K562 (cell line): ENCODE measurements around the gene CXCR2. TPM values are rescaled to one million over a fixed set of nuclear protein-coding genes. Genes with fewer than 3 reads are reported as not detected.

ENCODE experiments used
- ATAC-seq: fragments of 200-7000 bp; cut with Tn5 transposase; 3 replicates; pipeline ENCODE4 v1.9.1; 2020; ENCODE audit warnings: moderate library complexity
- BruUV-seq: library from RNA; stranded (reverse); fragments of 400-500 nt; replicated peaks from 2 replicates; lab custom pipeline; 2021; lab: Mats Ljungman, UMichigan
- CTCF ChIA-PET: fragments of 300-600 bp; formaldehyde crosslinking; extraction: SDS; loops from one replicate; lab custom pipeline; 2021; ENCODE audit warnings: low intra/inter-chr PET ratio; lab: Yijun Ruan, JAX
- POLR2A ChIA-PET: fragments of 300-600, 350-650 bp; sonication (Branson Sonifier 250); formaldehyde crosslinking; extraction: SDS; loops from one replicate; lab custom pipeline; 2021; ENCODE audit warnings: antibody characterized with exemption, inconsistent platforms; lab: Yijun Ruan, JAX
- DNase-seq, 4 experiments: peaks; one replicate each; pipeline versions ENCODE4 v3.0.0 to v3.0.0-alpha.2; 2011 to 2018; ENCODE audit warnings: low spot score in 3 of 4, mixed read lengths in 3 of 4; ENCODE audit errors: extremely low read depth in 1 of 4
- FAIRE-seq: peaks from 2 replicates; lab custom pipeline; 2011; peaks lifted over from hg19 to GRCh38; lab: Jason Lieb, UNC
- H2AFZ ChIP-seq: 2 replicates; pipeline ENCODE4 v1.6.0; 2011; ENCODE audit warnings: low read depth, low read length, control low read depth, inconsistent platforms
- H3K27ac ChIP-seq: fragments of 200-600 bp; 3 replicates; pipeline ENCODE4 v1.8.0; 2011; ENCODE audit warnings: low read depth, mild to moderate bottlenecking, control low read depth, inconsistent platforms, low read length, moderate library complexity, mixed read lengths; ENCODE audit errors: extremely low read depth
- H3K27me3 ChIP-seq, 2 experiments: fragments of 300-600 bp in 1 of 2; 2 replicates in 1 of 2; 3 replicates in 1 of 2; pipeline versions ENCODE4 v1.6.0 to v1.8.0; 2011; ENCODE audit warnings: inconsistent platforms in 2 of 2, low read length in 2 of 2, mild to moderate bottlenecking in 1 of 2, mixed read lengths in 1 of 2, moderate library complexity in 1 of 2; ENCODE audit not compliant: control insufficient read depth in 2 of 2, insufficient read depth in 2 of 2
- H3K36me3 ChIP-seq: fragments of 300-600 bp; 3 replicates; pipeline ENCODE4 v1.8.0; 2011; ENCODE audit warnings: mild to moderate bottlenecking, low read length, inconsistent platforms; ENCODE audit not compliant: control insufficient read depth, insufficient read depth
- H3K4me1 ChIP-seq, 2 experiments: fragments of 200-600 bp in 1 of 2; replicated peaks in 1 of 2; 2 replicates in 1 of 2; 3 replicates in 1 of 2; pipeline versions ENCODE4 v1.5.1 to v1.8.0; 2011; ENCODE audit warnings: inconsistent platforms in 2 of 2, low read length in 2 of 2, mild to moderate bottlenecking in 1 of 2, mixed read lengths in 1 of 2, moderate library complexity in 1 of 2; ENCODE audit not compliant: control insufficient read depth in 2 of 2, insufficient read depth in 2 of 2
- H3K4me2 ChIP-seq: 2 replicates; pipeline ENCODE4 v1.6.1; 2011; ENCODE audit warnings: low read length, control low read depth, inconsistent platforms, mixed read lengths; ENCODE audit not compliant: insufficient read depth
- H3K4me3 ChIP-seq: fragments of 200-600 bp; sonication (generic), shearing (Covaris generic); 2 replicates; pipeline ENCODE4 v1.5.1; 2016; ENCODE audit warnings: control low read depth, inconsistent platforms
- H3K79me2 ChIP-seq: fragments of 200-600 bp; 3 replicates; pipeline ENCODE4 v1.8.0; 2011; ENCODE audit warnings: low read length, inconsistent platforms; ENCODE audit not compliant: control insufficient read depth, insufficient read depth
- H3K9ac ChIP-seq, 2 experiments: 2 replicates each; pipeline versions ENCODE4 v1.6.0 to v1.6.1; 2011; ENCODE audit warnings: low read depth in 2 of 2, low read length in 2 of 2, control low read depth in 1 of 2, inconsistent platforms in 1 of 2, mild to moderate bottlenecking in 1 of 2, mixed read lengths in 1 of 2; ENCODE audit not compliant: insufficient read depth in 1 of 2
- H3K9me1 ChIP-seq: one replicate; pipeline ENCODE4 v1.6.0; 2011; ENCODE audit warnings: inconsistent platforms, mild to moderate bottlenecking, low read length, moderate library complexity; ENCODE audit not compliant: control insufficient read depth, insufficient read depth
- H3K9me3 ChIP-seq: replicated peaks from 2 replicates; pipeline ENCODE4 v1.5.1; 2011; ENCODE audit warnings: low read depth, low read length, inconsistent platforms; ENCODE audit not compliant: control insufficient read depth, insufficient read depth
- H4K20me1 ChIP-seq: replicated peaks from 2 replicates; pipeline ENCODE4 v1.6.1; 2011; ENCODE audit warnings: low read length, inconsistent platforms, mixed read lengths; ENCODE audit not compliant: control insufficient read depth, insufficient read depth
- ARNT ChIP-seq, 2 experiments: fragments of 450-650 bp; IDR thresholded peaks; 2 replicates each; pipeline ENCODE4 v1.6.1; 2016; ENCODE audit warnings: mild to moderate bottlenecking in 1 of 2
- CREM ChIP-seq: IDR thresholded peaks from 2 replicates; pipeline ENCODE4 v1.6.1; 2014; ENCODE audit warnings: antibody characterized with exemption, low read depth
- ETV5 ChIP-seq: sonication (generic); formaldehyde crosslinking; IDR thresholded peaks from 2 replicates; pipeline ENCODE4 v1.4.0; 2020; ENCODE audit warnings: low read depth, mild to moderate bottlenecking, missing genetic modification reagents
- HDAC6 ChIP-seq: IDR thresholded peaks from 2 replicates; pipeline ENCODE4 v1.6.1; 2012; ENCODE audit warnings: low read depth, mild to moderate bottlenecking, control low read depth, inconsistent platforms, low read length, moderate library complexity
- HOMEZ ChIP-seq: fragments of 250-450 bp; sonication (Bioruptor Pico); IDR thresholded peaks from 2 replicates; pipeline ENCODE4 v1.4.0; 2020; ENCODE audit warnings: mild to moderate bottlenecking, moderate library complexity
- MAFF ChIP-seq: IDR thresholded peaks from 2 replicates; pipeline ENCODE4 v1.6.1; 2012; ENCODE audit warnings: low read length, improper control_type of control experiment
- NFRKB ChIP-seq: fragments of 450-650 bp; IDR thresholded peaks from 2 replicates; pipeline ENCODE4 v1.6.1; 2016; ENCODE audit warnings: low read depth
- NR2C2 ChIP-seq, 2 experiments: fragments of 200-800 bp in 1 of 2; sonication (Bioruptor generic) in 1 of 2; sonication (generic) in 1 of 2; formaldehyde crosslinking in 1 of 2; IDR thresholded peaks; 2 replicates each; pipeline versions ENCODE4 v1.6.1 to v1.8.0; 2016 to 2022; ENCODE audit warnings: mild to moderate bottlenecking in 1 of 2, missing compliant biosample characterization in 1 of 2, missing genetic modification characterization in 1 of 2, missing genetic modification reagents in 1 of 2
- OTX1 ChIP-seq: fragments of 450-650 bp; formaldehyde crosslinking; IDR thresholded peaks from 2 replicates; pipeline ENCODE4 v1.4.0; 2022; ENCODE audit warnings: mild to moderate bottlenecking
- PHF21A ChIP-seq: fragments of 450-650 bp; IDR thresholded peaks from 2 replicates; pipeline ENCODE4 v1.6.1; 2017; ENCODE audit warnings: low read depth, borderline replicate concordance
- PHF8 ChIP-seq: fragments of 200-600 bp; sonication (generic); IDR thresholded peaks from 2 replicates; pipeline ENCODE4 v1.6.1; 2012; ENCODE audit warnings: mixed run types, mild to moderate bottlenecking, inconsistent platforms, low read length, moderate library complexity, borderline replicate concordance
- SMAD1 ChIP-seq: fragments of 150-350 bp; IDR thresholded peaks from 2 replicates; pipeline ENCODE4 v1.6.1; 2014; ENCODE audit warnings: low read length, low read depth; ENCODE audit not compliant: partially characterized antibody
- SP2 ChIP-seq: IDR thresholded peaks from 2 replicates; pipeline ENCODE4 v1.6.1; 2011; ENCODE audit warnings: mild to moderate bottlenecking, low read depth, low read length, moderate library complexity; ENCODE audit not compliant: poor library complexity, severe bottlenecking; ENCODE audit errors: extremely low read depth
- TAF15 ChIP-seq: fragments of 200-400 bp; formaldehyde crosslinking; IDR thresholded peaks from 2 replicates; pipeline ENCODE4 v1.6.1; 2017; ENCODE audit warnings: mild to moderate bottlenecking, low read depth, low read length, moderate library complexity
- TFAP4 ChIP-seq: sonication (generic); formaldehyde crosslinking; IDR thresholded peaks from 2 replicates; pipeline ENCODE4 v1.8.0; 2022; ENCODE audit warnings: missing genetic modification reagents, mild to moderate bottlenecking, moderate library complexity, borderline replicate concordance
- THRAP3 ChIP-seq: fragments of 450-650 bp; IDR thresholded peaks from 2 replicates; pipeline ENCODE4 v1.6.1; 2016; ENCODE audit warnings: mild to moderate bottlenecking, inconsistent platforms, borderline replicate concordance
- ZNF354B ChIP-seq: fragments of 250-450 bp; sonication (Bioruptor Pico); IDR thresholded peaks from 2 replicates; pipeline ENCODE4 v1.4.0; 2020
- ZNF398 ChIP-seq: fragments of 250-450 bp; sonication (Bioruptor Pico); IDR thresholded peaks from 2 replicates; pipeline ENCODE4 v1.8.0; 2021; ENCODE audit warnings: moderate library complexity, mild to moderate bottlenecking, inconsistent platforms
- ZSCAN32 ChIP-seq: fragments of 450-650 bp; formaldehyde crosslinking; IDR thresholded peaks from 2 replicates; pipeline ENCODE4 v1.4.0; 2020; ENCODE audit warnings: mild to moderate bottlenecking, moderate library complexity
- WGBS: fragments of 100-300 bp; shearing (Covaris generic); methylation state at CpG from one replicate; pipeline ENCODE4 v1.1.6; 2016; ENCODE audit warnings: low coverage, mixed read lengths; ENCODE audit not compliant: insufficient coverage; ENCODE audit errors: missing lambda C conversion rate; 5-methylcytosine and 5-hydroxymethylcytosine counted together
- in situ Hi-C: fragments of 300-500 bp; cut with MboI; formaldehyde crosslinking; loops from 4 replicates; pipeline ENCODE4 v1.15.0; 2018; ENCODE audit warnings: inconsistent platforms, mixed read lengths
- intact Hi-C: fragments of 100-400 bp; cut with micrococcal nuclease; formaldehyde crosslinking; loops from 2 replicates; pipeline ENCODE4 v1.14.2; 2022
- polyA plus RNA-seq, 8 experiments: library from polyadenylated mRNA; depleted of rRNA in 4 of 8; stranded (reverse) in 5 of 8; unstranded in 3 of 8; fragments of >200 nt; fragmentation: Nextera tagmentation in 2 of 8; fragmentation: Illumina TruSeq in 1 of 8; extraction: Ambion mirVana in 2 of 8; extraction: Trizol in 1 of 8; gene quantifications; 2 replicates each; pipeline versions ENCODE4 v1.2.1 to v1.2.3, GENCODE V29; 2011 to 2014; ENCODE audit warnings: inconsistent platforms in 1 of 8, missing spikeins in 1 of 8
- total RNA-seq, 7 experiments: library from RNA; depleted of rRNA in 6 of 7; stranded (reverse); fragments of >200 nt in 6 of 7; fragmentation: Illumina TruSeq in 2 of 7; extraction: Trizol in 2 of 7; gene quantifications; 2 replicates each; pipeline versions ENCODE4 v1.2.1 to v1.2.3, GENCODE V29; 2011 to 2021; ENCODE audit warnings: low replicate concordance in 1 of 7

The CXCR2 gene
- total and polyA plus RNA-seq, 9 of the 15 experiments (the other 6 are each of a cell fraction or from before 2014, with no cell fraction given), result not detected

GRCh38 chr2:218152777-218153176 lies 26.9 kb downstream of the CXCR2 start:
- DNase-seq, result no peak
- no peaks in the 10 kb centered on the region for H3K9me3 ChIP-seq
- H3K27ac ChIP-seq, result no peak overlapping the region
- FAIRE-seq, result no peak
- H3K4me1 ChIP-seq, result no peaks in the 10 kb centered on the region
- no peak overlapping the region for H2AFZ ChIP-seq
- no peaks in the 10 kb centered on the region for H3K79me2 ChIP-seq
- ChIA-PET CTCF (no interaction called here), POLR2A (interaction anchor here (0.6 to 1.0 kb wide), 2 partner anchors 18 to 99 kb away, joined by 3 read pairs; no protein-coding TSS in a partner anchor)
- H3K9ac ChIP-seq, result no peak overlapping the region
- no peak overlapping the region for H3K4me2 ChIP-seq
- no peak overlapping the region for H3K4me3 ChIP-seq
- intact Hi-C loops, result no loop called here
- H3K9me1 ChIP-seq, result no peaks in the 10 kb centered on the region
- H3K36me3 ChIP-seq, result no peaks in the 10 kb centered on the region
- in situ Hi-C loops, result no loop called here
- TF ChIP-seq CREM (no peak), PHF8 (no peak), SP2 (no peak), ZNF398 (CRISPR knock-in tag) (no peak), NR2C2 (CRISPR knock-in tag; IDR thresholded peaks at IDR 0.05) (no peak), NR2C2 (tag; IDR thresholded peaks at IDR 0.05) (no peak), SMAD1 (no peak), OTX1 (CRISPR knock-in tag) (no peak), HDAC6 (no peak), ZNF354B (CRISPR knock-in tag) (no peak), ETV5 (CRISPR knock-in tag) (no peak), THRAP3 (no peak), PHF21A (no peak), ZSCAN32 (CRISPR knock-in tag) (no peak), NFRKB (no peak), TFAP4 (CRISPR knock-in tag) (no peak), HOMEZ (no peak), TAF15 (no peak), ARNT (IDR thresholded peaks at IDR 0.05) (no peak), MAFF (no peak)
- ATAC-seq, result no peak
- no peaks in the 10 kb centered on the region for H4K20me1 ChIP-seq
- peaks cover 11 to 35% of the 10 kb centered on the region in 2 experiments; a peak in 4 of 5 replicates for H3K27me3 ChIP-seq
- no TSS peak for BruUV-seq
- 0% methylated on average over 1 of the region's 1 CpG for WGBS
